Uterus (tissue), 2 donors: Measurements from ENCODE around the gene TFF3.

Experiments used
- CTCF ChIP-seq, 4 experiments: fragments of 200-600 bp in 2 of 4; fragments of 450-650 bp in 2 of 4; sonication (generic) in 2 of 4; IDR thresholded peaks; one replicate each; pipeline ENCODE4 v1.5.1; 2016 to 2019; ENCODE audit warnings: antibody characterized with exemption in 4 of 4, mild to moderate bottlenecking in 2 of 4, moderate library complexity in 1 of 4
- POLR2A ChIP-seq, 2 donors: fragments of 450-650 bp; IDR thresholded peaks; one replicate each; pipeline ENCODE4 v1.6.1; 2016; ENCODE audit warnings: antibody characterized with exemption in 2 of 2, mild to moderate bottlenecking in 1 of 2, moderate library complexity in 1 of 2

DNA sequence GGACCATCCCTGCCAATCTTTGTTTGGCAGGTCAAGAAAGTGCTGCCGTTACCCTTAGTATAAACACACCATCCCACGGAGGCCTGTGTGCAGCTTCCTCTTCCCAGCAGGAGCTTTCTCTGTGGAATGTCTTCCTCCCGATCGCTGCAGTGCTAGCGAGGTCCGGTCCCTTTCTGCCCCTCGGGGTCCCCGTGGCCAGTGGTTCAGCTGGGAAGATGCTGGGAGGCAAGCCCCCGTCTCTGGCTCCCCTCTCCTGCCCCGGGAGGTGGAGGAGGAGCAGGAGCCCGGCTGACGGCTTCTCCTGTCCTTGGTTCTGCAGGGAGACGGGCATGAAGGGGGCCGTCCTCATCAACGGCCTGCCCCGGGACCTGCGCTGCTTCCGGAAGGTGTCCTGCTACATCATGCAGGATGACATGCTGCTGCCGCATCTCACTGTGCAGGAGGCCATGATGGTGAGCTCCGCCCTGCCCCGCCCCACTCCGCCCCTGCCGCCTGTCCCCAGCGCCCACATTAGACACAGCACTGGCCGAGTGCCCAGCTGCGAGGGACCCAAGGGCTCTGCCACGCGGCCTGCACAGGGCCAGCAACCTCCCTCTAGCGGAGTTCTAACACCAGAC is 42.1 kb downstream of the TFF3 start:
- TF ChIP-seq CTCF (IDR thresholded peaks at IDR 0.05) (no peak), POLR2A (IDR thresholded peaks at IDR 0.05) (no peak)
